Ishikawa (cell line): ENCODE measurements around the gene SERPIND1.

Experiments used
- CEBPB ChIP-seq: IDR thresholded peaks from 2 replicates; pipeline ENCODE4 v1.6.1; 2012
- CREB1 ChIP-seq: IDR thresholded peaks from 2 replicates; pipeline ENCODE4 v1.6.1; 2012; ENCODE audit warnings: low read depth
- EGR1 ChIP-seq: IDR thresholded peaks from 2 replicates; pipeline ENCODE4 v1.6.1; 2012
- EP300 ChIP-seq: IDR thresholded peaks from 2 replicates; pipeline ENCODE4 v1.6.1; 2012; ENCODE audit warnings: borderline replicate concordance
- FOXM1 ChIP-seq: IDR thresholded peaks from 2 replicates; pipeline ENCODE4 v1.6.1; 2012; ENCODE audit warnings: low read depth, borderline replicate concordance
- NFIC ChIP-seq: IDR thresholded peaks from 2 replicates; pipeline ENCODE4 v1.6.1; 2012
- RAD21 ChIP-seq: IDR thresholded peaks from 2 replicates; pipeline ENCODE4 v1.6.1; 2012; ENCODE audit warnings: low read depth
- TAF1 ChIP-seq: IDR thresholded peaks from 2 replicates; pipeline ENCODE4 v1.6.1; 2012; ENCODE audit warnings: low read depth, mild to moderate bottlenecking
- TCF12 ChIP-seq: IDR thresholded peaks from 2 replicates; pipeline ENCODE4 v1.6.1; 2012; ENCODE audit warnings: low read depth
- TEAD4 ChIP-seq: IDR thresholded peaks from 2 replicates; pipeline ENCODE4 v1.6.1; 2012
- YY1 ChIP-seq: IDR thresholded peaks from 2 replicates; pipeline ENCODE4 v1.6.1; 2012; ENCODE audit warnings: low read depth
- ZBTB7A ChIP-seq: IDR thresholded peaks from 2 replicates; pipeline ENCODE4 v1.6.1; 2012; ENCODE audit warnings: low read depth
- TF ChIP-seq, protein P1 (sequence below): IDR thresholded peaks from 2 replicates; pipeline ENCODE4 v1.6.1; 2012
- TF ChIP-seq, protein P2 (sequence below): IDR thresholded peaks from 2 replicates; pipeline ENCODE4 v1.6.1; 2012
- TF ChIP-seq, protein P3 (sequence below): IDR thresholded peaks from 2 replicates; pipeline ENCODE4 v1.6.1; 2012; ENCODE audit warnings: low read depth, mild to moderate bottlenecking

Gene SERPIND1

DNA sequence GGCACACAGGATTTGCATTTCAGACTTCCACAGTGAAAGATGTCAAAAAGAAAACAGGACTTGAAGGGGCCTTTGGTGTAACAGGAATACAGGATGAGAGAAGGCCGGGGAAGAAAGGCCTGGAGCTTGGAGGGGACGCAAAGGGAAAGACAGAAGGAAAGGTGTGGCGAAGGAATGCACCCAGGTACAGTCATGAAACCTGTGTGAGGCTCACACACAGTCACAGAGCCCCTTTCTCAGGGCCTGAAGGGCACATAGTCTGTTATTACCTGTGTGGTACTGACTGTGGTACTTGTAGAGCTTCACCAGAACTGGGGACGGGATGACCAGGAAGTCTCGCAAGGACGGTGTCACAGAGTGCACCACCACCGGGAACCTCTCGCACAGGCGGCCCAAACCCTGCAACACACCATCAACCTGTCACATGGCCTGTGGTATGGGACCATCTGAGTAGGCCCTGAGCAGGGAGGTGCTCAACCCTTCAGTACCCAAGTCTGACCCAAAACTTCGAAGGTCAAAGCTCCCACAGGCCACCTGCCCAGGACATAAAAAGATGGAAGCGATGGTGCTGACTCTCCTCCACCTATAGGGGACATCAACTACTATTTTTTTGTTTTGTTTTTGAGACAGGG is 29.1 kb downstream of the SERPIND1 start:
- TF ChIP-seq, protein P1, sequence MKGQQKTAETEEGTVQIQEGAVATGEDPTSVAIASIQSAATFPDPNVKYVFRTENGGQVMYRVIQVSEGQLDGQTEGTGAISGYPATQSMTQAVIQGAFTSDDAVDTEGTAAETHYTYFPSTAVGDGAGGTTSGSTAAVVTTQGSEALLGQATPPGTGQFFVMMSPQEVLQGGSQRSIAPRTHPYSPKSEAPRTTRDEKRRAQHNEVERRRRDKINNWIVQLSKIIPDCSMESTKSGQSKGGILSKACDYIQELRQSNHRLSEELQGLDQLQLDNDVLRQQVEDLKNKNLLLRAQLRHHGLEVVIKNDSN, result no peak
- TF ChIP-seq EP300 (no peak), TEAD4 (no peak), ZBTB7A (no peak), RAD21 (no peak), EGR1 (no peak), TCF12 (no peak), CEBPB (no peak), CREB1 (no peak), YY1 (no peak), NFIC (no peak), FOXM1 (no peak), TAF1 (no peak)
- TF ChIP-seq, protein P2, sequence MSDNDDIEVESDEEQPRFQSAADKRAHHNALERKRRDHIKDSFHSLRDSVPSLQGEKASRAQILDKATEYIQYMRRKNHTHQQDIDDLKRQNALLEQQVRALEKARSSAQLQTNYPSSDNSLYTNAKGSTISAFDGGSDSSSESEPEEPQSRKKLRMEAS, result no peak
- TF ChIP-seq, protein P3, sequence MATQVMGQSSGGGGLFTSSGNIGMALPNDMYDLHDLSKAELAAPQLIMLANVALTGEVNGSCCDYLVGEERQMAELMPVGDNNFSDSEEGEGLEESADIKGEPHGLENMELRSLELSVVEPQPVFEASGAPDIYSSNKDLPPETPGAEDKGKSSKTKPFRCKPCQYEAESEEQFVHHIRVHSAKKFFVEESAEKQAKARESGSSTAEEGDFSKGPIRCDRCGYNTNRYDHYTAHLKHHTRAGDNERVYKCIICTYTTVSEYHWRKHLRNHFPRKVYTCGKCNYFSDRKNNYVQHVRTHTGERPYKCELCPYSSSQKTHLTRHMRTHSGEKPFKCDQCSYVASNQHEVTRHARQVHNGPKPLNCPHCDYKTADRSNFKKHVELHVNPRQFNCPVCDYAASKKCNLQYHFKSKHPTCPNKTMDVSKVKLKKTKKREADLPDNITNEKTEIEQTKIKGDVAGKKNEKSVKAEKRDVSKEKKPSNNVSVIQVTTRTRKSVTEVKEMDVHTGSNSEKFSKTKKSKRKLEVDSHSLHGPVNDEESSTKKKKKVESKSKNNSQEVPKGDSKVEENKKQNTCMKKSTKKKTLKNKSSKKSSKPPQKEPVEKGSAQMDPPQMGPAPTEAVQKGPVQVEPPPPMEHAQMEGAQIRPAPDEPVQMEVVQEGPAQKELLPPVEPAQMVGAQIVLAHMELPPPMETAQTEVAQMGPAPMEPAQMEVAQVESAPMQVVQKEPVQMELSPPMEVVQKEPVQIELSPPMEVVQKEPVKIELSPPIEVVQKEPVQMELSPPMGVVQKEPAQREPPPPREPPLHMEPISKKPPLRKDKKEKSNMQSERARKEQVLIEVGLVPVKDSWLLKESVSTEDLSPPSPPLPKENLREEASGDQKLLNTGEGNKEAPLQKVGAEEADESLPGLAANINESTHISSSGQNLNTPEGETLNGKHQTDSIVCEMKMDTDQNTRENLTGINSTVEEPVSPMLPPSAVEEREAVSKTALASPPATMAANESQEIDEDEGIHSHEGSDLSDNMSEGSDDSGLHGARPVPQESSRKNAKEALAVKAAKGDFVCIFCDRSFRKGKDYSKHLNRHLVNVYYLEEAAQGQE, result no peak

DNA sequence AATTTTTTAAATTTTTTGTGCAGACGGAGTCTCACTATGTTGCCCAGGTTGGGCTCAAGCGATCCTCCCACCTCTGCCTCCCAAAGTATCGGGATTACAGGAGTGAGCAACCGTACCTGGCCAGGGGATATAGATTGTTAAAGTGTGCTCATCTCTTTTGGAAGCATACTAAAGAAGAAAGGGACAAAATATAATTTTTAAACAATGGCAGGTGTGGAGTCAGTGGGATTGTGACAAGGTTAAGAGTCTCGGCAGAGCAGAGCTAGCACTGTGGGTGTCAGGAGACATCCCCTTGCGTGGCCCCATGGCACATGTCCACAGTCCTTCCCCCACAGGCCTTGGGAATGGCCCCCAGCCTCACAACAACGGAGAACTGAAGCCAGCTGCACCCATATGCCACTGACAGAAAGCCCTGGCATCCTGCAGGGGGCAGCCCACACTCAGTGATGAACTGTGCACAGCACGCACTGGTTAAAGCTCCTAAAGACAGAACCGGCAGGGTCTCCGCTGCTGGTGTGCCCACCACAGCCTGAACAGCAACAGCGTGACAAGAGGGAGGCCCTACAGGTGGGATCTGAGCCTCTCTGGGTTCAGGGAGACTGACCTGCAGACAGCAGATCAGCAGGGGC is 29.9 kb downstream of the SERPIND1 start:
- peak; percentile 70 for TF ChIP-seq RAD21
- TF ChIP-seq, protein P3, result no peak

DNA sequence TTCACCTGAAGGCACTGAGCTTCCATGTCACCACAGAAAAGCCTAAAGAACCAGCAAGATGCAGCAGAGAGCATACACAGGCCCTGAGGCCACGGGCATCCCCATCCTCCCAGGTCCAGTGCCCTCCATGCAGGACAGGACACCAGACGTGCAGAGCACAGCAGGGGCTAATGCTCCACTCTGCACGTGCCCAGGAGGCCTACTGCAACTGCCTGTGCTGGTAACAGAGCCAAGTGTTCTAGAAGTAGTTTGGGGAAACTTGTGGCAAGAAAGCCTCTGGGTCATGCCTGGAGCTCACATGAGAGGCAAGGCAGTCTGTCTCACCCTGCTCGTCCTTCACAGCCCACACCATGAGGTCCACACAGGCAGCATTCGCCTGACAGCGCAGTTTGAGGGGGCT is 30.7 kb downstream of the SERPIND1 start:
- no peak for TF ChIP-seq TEAD4
- TF ChIP-seq ZBTB7A, result no peak
- TF ChIP-seq EGR1, result no peak
- TF ChIP-seq, protein P3, result no peak
- no peak for TF ChIP-seq TAF1
- TF ChIP-seq CREB1, result no peak

DNA sequence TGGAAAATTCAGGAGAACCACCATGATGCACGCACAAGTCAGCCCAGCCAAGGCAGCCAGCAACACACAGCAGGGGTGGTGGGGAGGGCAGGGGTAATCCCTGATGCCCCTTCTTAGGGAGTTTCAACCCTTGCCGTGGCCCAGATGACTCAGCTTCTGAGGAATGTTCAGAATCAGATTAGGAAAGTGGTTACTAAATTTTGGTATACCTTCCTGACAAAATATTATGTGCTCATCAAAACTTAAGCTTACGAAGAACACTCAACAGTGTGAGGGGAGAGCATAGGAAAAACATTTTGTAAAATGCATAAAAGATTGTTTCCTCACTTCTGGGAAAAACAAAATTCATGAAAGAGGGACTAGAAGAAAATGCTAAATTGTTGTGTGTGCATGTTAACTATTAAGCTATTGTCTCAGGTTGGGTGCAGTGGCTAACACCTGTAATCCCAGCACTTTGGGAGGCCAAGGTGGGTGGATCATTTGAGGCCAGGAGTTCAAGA is 32.1 kb downstream of the SERPIND1 start:
- TF ChIP-seq TAF1 (no peak), RAD21 (no peak), YY1 (no peak), TEAD4 (no peak), FOXM1 (no peak), EGR1 (no peak), TCF12 (no peak)
- TF ChIP-seq, protein P3, result no peak
- TF ChIP-seq, protein P1, result no peak
